ENCODE measurements around the gene TEX11. TPM values are rescaled to one million over a fixed set of nuclear protein-coding genes. Genes with fewer than 3 reads are reported as not detected.

The TEX11 gene
- total and polyA plus RNA-seq, 2 donors (not counting 1 experiment from before 2014, with no cell fraction given), result not detected

DNA sequence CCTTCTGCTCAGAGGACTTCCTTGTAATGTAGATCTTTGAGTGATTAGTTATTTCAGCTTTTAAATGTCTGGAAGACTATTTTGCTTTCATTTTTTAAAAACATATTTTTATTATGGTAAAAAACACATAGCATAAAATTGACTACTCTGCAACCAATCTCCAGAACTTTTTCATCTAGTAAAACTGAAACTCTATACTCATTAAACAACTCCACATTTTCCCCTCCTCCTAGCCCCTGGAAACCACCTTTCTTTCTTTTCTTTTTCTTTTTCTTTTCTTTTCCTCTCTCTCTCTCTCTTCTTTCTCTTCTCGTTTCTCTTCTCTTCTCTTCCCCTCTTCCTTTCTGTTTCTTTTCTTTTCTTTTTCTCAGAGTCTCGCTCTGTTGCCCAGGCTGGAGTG is 233.2 kb downstream of the TEX11 start:
- Histone ChIP-seq H2AFZ (ENCODE audit: low read length) (no peak overlapping the region), H4K20me1 (ENCODE audit: control insufficient read depth, extremely low read depth, insufficient read depth, low read length) (no peaks in the 10 kb centered on the region), H3K27ac (ENCODE audit: insufficient read depth, low read length) (no peak overlapping the region), H3K27me3 (ENCODE audit: control insufficient read depth, insufficient read depth, low read length) (no peaks in the 10 kb centered on the region), H3K36me3 (ENCODE audit: control insufficient read depth, insufficient read depth, low read length) (no peaks in the 10 kb centered on the region), H3K4me3 (replicated peaks in 1 of 4; ENCODE audit: control extremely low read depth in 1 of 4, insufficient read depth in 1 of 4, low read depth in 3 of 4, low read length in 4 of 4) (no peak overlapping the region), H3K9me3 (ENCODE audit: control insufficient read depth, insufficient read depth, low read depth, low read length) (no peaks in the 10 kb centered on the region), H3K4me2 (ENCODE audit: extremely low read depth, insufficient read depth, low read length) (no peak overlapping the region), H3K9ac (ENCODE audit: insufficient read depth, low read length) (no peak overlapping the region), H3K79me2 (ENCODE audit: control insufficient read depth, insufficient read depth, low read length) (no peaks in the 10 kb centered on the region), H3K4me1 (ENCODE audit: control insufficient read depth, extremely low read depth, insufficient read depth, low read length) (no peaks in the 10 kb centered on the region)
- no peak for TF ChIP-seq EZH2 (IDR thresholded peaks at IDR 0.05; ENCODE audit: low read length, missing control alignments)
- no peak for DNase-seq (ENCODE audit: low read depth in 2 of 2)

- Histone ChIP-seq H3K9me3 (ENCODE audit: control insufficient read depth, insufficient read depth, low read depth, low read length) (no peaks in the 10 kb centered on the region), H2AFZ (ENCODE audit: low read length) (no peak overlapping the region), H3K4me1 (ENCODE audit: control insufficient read depth, extremely low read depth, insufficient read depth, low read length) (no peaks in the 10 kb centered on the region), H3K27me3 (ENCODE audit: control insufficient read depth, insufficient read depth, low read length) (no peaks in the 10 kb centered on the region), H3K36me3 (ENCODE audit: control insufficient read depth, insufficient read depth, low read length) (no peaks in the 10 kb centered on the region), H3K27ac (ENCODE audit: insufficient read depth, low read length) (no peak overlapping the region), H4K20me1 (ENCODE audit: control insufficient read depth, extremely low read depth, insufficient read depth, low read length) (no peaks in the 10 kb centered on the region), H3K9ac (ENCODE audit: insufficient read depth, low read length) (no peak overlapping the region), H3K4me2 (ENCODE audit: extremely low read depth, insufficient read depth, low read length) (no peak overlapping the region), H3K79me2 (ENCODE audit: control insufficient read depth, insufficient read depth, low read length) (no peaks in the 10 kb centered on the region), H3K4me3 (replicated peaks in 1 of 4; ENCODE audit: control extremely low read depth in 1 of 4, insufficient read depth in 1 of 4, low read depth in 3 of 4, low read length in 4 of 4) (no peak overlapping the region)
- TF ChIP-seq CTCF (conservative IDR thresholded peaks at IDR 0.05 in 1 of 2, IDR thresholded peaks at IDR 0.05 in 1 of 2; ENCODE audit: low read depth in 1 of 2, low read length in 2 of 2) (no peak), EZH2 (IDR thresholded peaks at IDR 0.05; ENCODE audit: low read length, missing control alignments) (no peak)
- no peak for DNase-seq (ENCODE audit: low read depth in 2 of 2)
Measured at GRCh38 chrX:70672326-70672725, 236.2 kb downstream of the TEX11 start.

DNA sequence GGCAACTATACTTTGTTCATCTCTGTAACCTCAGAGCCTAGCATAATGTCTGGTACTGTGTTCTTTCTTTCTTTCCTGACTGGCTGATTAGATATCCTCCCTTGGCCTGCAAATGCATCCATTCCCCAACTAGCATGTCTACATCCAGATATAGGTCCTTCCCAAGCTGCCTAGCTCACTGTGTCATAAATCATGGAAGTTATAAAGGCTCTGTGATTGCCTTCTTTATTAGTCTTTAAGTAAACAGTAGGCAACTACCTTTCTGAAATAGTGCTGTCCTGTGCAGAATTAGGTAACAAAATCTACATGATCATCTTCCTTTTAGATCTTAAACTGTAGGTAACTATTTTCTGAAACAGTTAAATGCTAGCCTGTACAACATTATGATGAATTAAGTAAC is 239.4 kb downstream of the TEX11 start:
- no peak overlapping the region for H3K4me2 ChIP-seq (ENCODE audit: extremely low read depth, insufficient read depth, low read length)

More for the DNA sequence above, 239.4 kb downstream of the TEX11 start:
- H3K9me3 ChIP-seq (ENCODE audit: control insufficient read depth, insufficient read depth, low read depth, low read length), result no peaks in the 10 kb centered on the region
- no peak overlapping the region for H2AFZ ChIP-seq (ENCODE audit: low read length)
- no peak overlapping the region for H3K4me3 ChIP-seq (replicated peaks in 1 of 4; ENCODE audit: control extremely low read depth in 1 of 4, insufficient read depth in 1 of 4, low read depth in 3 of 4, low read length in 4 of 4)
- H3K79me2 ChIP-seq (ENCODE audit: control insufficient read depth, insufficient read depth, low read length), result no peaks in the 10 kb centered on the region
- H3K36me3 ChIP-seq (ENCODE audit: control insufficient read depth, insufficient read depth, low read length), result no peaks in the 10 kb centered on the region
- no peak for DNase-seq (ENCODE audit: low read depth in 2 of 2)
- no peak overlapping the region for H3K27ac ChIP-seq (ENCODE audit: insufficient read depth, low read length)
- TF ChIP-seq CTCF (conservative IDR thresholded peaks at IDR 0.05 in 1 of 2, IDR thresholded peaks at IDR 0.05 in 1 of 2; ENCODE audit: low read depth in 1 of 2, low read length in 2 of 2), result no peak
- TF ChIP-seq EZH2 (IDR thresholded peaks at IDR 0.05; ENCODE audit: low read length, missing control alignments), result no peak
- no peaks in the 10 kb centered on the region for H3K4me1 ChIP-seq (ENCODE audit: control insufficient read depth, extremely low read depth, insufficient read depth, low read length)
- no peaks in the 10 kb centered on the region for H3K27me3 ChIP-seq (ENCODE audit: control insufficient read depth, insufficient read depth, low read length)
- H3K9ac ChIP-seq (ENCODE audit: insufficient read depth, low read length), result no peak overlapping the region
- no peaks in the 10 kb centered on the region for H4K20me1 ChIP-seq (ENCODE audit: control insufficient read depth, extremely low read depth, insufficient read depth, low read length)
